GM12878 (cell line): ENCODE data around the gene RBMS3. TPM values are rescaled to one million over a fixed set of nuclear protein-coding genes. Genes with fewer than 3 reads are reported as not detected.

Experiments
- ATAC-seq: fragments of 200-7000 bp; cut with Tn5 transposase; 3 replicates; pipeline ENCODE4 v1.9.1; 2020; ENCODE audit warnings: mild to moderate bottlenecking, moderate library complexity
- BruUV-seq: library from RNA; stranded (reverse); fragments of 400-500 nt; replicated peaks from 2 replicates; lab custom pipeline; 2021; lab: Mats Ljungman, UMichigan
- CTCF ChIA-PET: fragments of 300-600 bp; sonication (Branson Sonifier 250); formaldehyde crosslinking; extraction: SDS; loops from one replicate; lab custom pipeline; 2021; ENCODE audit warnings: inconsistent platforms; lab: Yijun Ruan, JAX
- POLR2A ChIA-PET: fragments of 350-600 bp; formaldehyde crosslinking; extraction: SDS; loops from one replicate; lab custom pipeline; 2021; ENCODE audit warnings: inconsistent platforms; lab: Charles Lee
- RAD21 ChIA-PET: fragments of 300-600 bp; sonication (Branson Sonifier 250); formaldehyde crosslinking; loops from one replicate; lab custom pipeline; 2023; ENCODE audit warnings: antibody characterized with exemption; ENCODE audit not compliant: unreplicated experiment; lab: Charles Lee
- SMC1A ChIA-PET: fragments of 300-600 bp; sonication (Branson Sonifier 250); formaldehyde crosslinking; loops from one replicate; lab custom pipeline; 2023; ENCODE audit not compliant: unreplicated experiment, uncharacterized antibody; lab: Charles Lee
- DNase-seq: peaks from one replicate; pipeline ENCODE4 v3.0.0-alpha.2; 2011; ENCODE audit warnings: low read depth, low spot score
- FAIRE-seq: peaks from 3 replicates; lab custom pipeline; 2011; peaks lifted over from hg19 to GRCh38; lab: Jason Lieb, UNC
- H2AFZ ChIP-seq: 2 replicates; pipeline ENCODE4 v1.6.0; 2011; ENCODE audit warnings: low read depth, low read length, control low read depth; ENCODE audit not compliant: control insufficient read depth
- H3K27ac ChIP-seq: 2 replicates; pipeline ENCODE4 v1.5.1; 2011; ENCODE audit warnings: control low read depth; ENCODE audit not compliant: control insufficient read depth, insufficient read depth
- H3K27me3 ChIP-seq, 2 experiments: replicated peaks in 1 of 2; 2 replicates each; pipeline versions ENCODE4 v1.6.0 to v1.6.1; 2011; ENCODE audit warnings: low read length in 1 of 2; ENCODE audit not compliant: control insufficient read depth in 2 of 2, insufficient read depth in 2 of 2
- H3K36me3 ChIP-seq, 2 experiments: 2 replicates each; pipeline ENCODE4 v1.5.1; 2011; ENCODE audit warnings: low read length in 1 of 2; ENCODE audit not compliant: control insufficient read depth in 2 of 2, insufficient read depth in 2 of 2
- H3K4me1 ChIP-seq: 2 replicates; pipeline ENCODE4 v1.6.1; 2011; ENCODE audit warnings: mild to moderate bottlenecking, low read length, moderate library complexity, mixed read lengths; ENCODE audit not compliant: control insufficient read depth, insufficient read depth
- H3K4me2 ChIP-seq: 2 replicates; pipeline ENCODE4 v1.6.0; 2011; ENCODE audit warnings: control low read depth; ENCODE audit not compliant: control insufficient read depth, insufficient read depth
- H3K4me3 ChIP-seq: fragments of 200-600 bp; sonication (generic); 2 replicates; pipeline ENCODE4 v1.5.1; 2016
- H3K79me2 ChIP-seq: 2 replicates; pipeline ENCODE4 v1.6.0; 2011; ENCODE audit warnings: low read length; ENCODE audit not compliant: control insufficient read depth, insufficient read depth
- H3K9ac ChIP-seq: 2 replicates; pipeline ENCODE4 v1.8.0; 2011; ENCODE audit warnings: low read length, control low read depth, mixed read lengths; ENCODE audit not compliant: control insufficient read depth, insufficient read depth
- H3K9me3 ChIP-seq: replicated peaks from 3 replicates; pipeline ENCODE4 v1.5.1; 2011; ENCODE audit warnings: mild to moderate bottlenecking, low read length; ENCODE audit not compliant: control insufficient read depth, insufficient read depth
- H4K20me1 ChIP-seq: 2 replicates; pipeline ENCODE4 v1.6.0; 2011; ENCODE audit not compliant: control insufficient read depth, insufficient read depth
- ATF7 ChIP-seq: fragments of 450-650 bp; IDR thresholded peaks from 2 replicates; pipeline ENCODE4 v1.6.1; 2016; ENCODE audit warnings: low read depth, mild to moderate bottlenecking
- BMI1 ChIP-seq: fragments of 450-650 bp; IDR thresholded peaks from 2 replicates; pipeline ENCODE4 v1.6.1; 2016; ENCODE audit warnings: mild to moderate bottlenecking, moderate library complexity, borderline replicate concordance
- EED ChIP-seq: sonication (generic); IDR thresholded peaks from 2 replicates; pipeline ENCODE4 v1.6.1; 2016; ENCODE audit warnings: antibody characterized with exemption, low read depth
- ESRRA ChIP-seq: IDR thresholded peaks from 2 replicates; pipeline ENCODE4 v1.6.1; 2012; ENCODE audit warnings: mild to moderate bottlenecking, low read length, improper control_type of control experiment
- ETV6 ChIP-seq, 2 experiments: fragments of 450-650 bp in 1 of 2; IDR thresholded peaks in 1 of 2; conservative IDR thresholded peaks in 1 of 2; 2 replicates each; pipeline ENCODE4 v1.6.1; 2014; ENCODE audit warnings: antibody characterized with exemption in 1 of 2, borderline replicate concordance in 1 of 2, low read depth in 1 of 2, mild to moderate bottlenecking in 1 of 2, moderate library complexity in 1 of 2
- HCFC1 ChIP-seq: fragments of 150-350 bp; IDR thresholded peaks from 2 replicates; pipeline ENCODE4 v1.6.1; 2014; ENCODE audit warnings: low read length
- PAX5 ChIP-seq: IDR thresholded peaks from 2 replicates; pipeline ENCODE4 v1.6.1; 2011; ENCODE audit warnings: low read depth, low read length, borderline replicate concordance
- RB1 ChIP-seq: fragments of 450-650 bp; formaldehyde crosslinking; IDR thresholded peaks from 2 replicates; pipeline ENCODE4 v1.6.1; 2017; ENCODE audit warnings: mild to moderate bottlenecking, borderline replicate concordance
- SPI1 ChIP-seq: IDR thresholded peaks from 2 replicates; pipeline ENCODE4 v1.6.1; 2011; ENCODE audit warnings: low read depth, mild to moderate bottlenecking, low read length, moderate library complexity, borderline replicate concordance; ENCODE audit not compliant: insufficient read depth
- YY1 ChIP-seq: IDR thresholded peaks from 2 replicates; pipeline ENCODE4 v1.6.1; 2011; ENCODE audit warnings: low read depth, mild to moderate bottlenecking, low read length
- ZZZ3 ChIP-seq: IDR thresholded peaks from 2 replicates; pipeline ENCODE4 v1.6.1; 2011; ENCODE audit warnings: low read depth; ENCODE audit not compliant: control insufficient read depth, insufficient read length
- WGBS: methylation state at CpG from one replicate; pipeline ENCODE4 v1.1.6; 2016; ENCODE audit warnings: low lambda C conversion rate; ENCODE audit not compliant: insufficient replicate concordance, insufficient coverage; ENCODE audit errors: missing lambda C conversion rate; 5-methylcytosine and 5-hydroxymethylcytosine counted together
- in situ Hi-C: fragments of 300-500 bp; cut with MboI; formaldehyde crosslinking; loops from 9 replicates; pipeline ENCODE4 v1.14.3; 2018; ENCODE audit warnings: mixed read lengths
- intact Hi-C: fragments of 100-400 bp; cut with micrococcal nuclease; formaldehyde crosslinking; loops from one replicate; pipeline ENCODE4 v1.14.2; 2022; ENCODE audit not compliant: unreplicated experiment
- polyA plus RNA-seq, 11 experiments: library from polyadenylated mRNA; depleted of rRNA in 4 of 11; unstranded in 6 of 11; stranded (reverse) in 5 of 11; fragments of >200 nt; fragmentation: Nextera tagmentation in 4 of 11; fragmentation: Illumina TruSeq in 1 of 11; extraction: Ambion mirVana in 4 of 11; extraction: Trizol in 1 of 11; gene quantifications; 1 replicate in 1 of 11; 2 replicates in 10 of 11; pipeline versions ENCODE4 v1.2.1 to v1.2.3, GENCODE V29; 2011 to 2016; ENCODE audit warnings: inconsistent platforms in 2 of 11, missing spikeins in 2 of 11, low read depth in 1 of 11
- total RNA-seq, 4 experiments: library from RNA; depleted of rRNA in 3 of 4; stranded (reverse); fragments of >200 nt in 3 of 4; fragmentation: Illumina TruSeq in 1 of 4; extraction: Trizol in 1 of 4; gene quantifications; 2 replicates each; pipeline versions ENCODE4 v1.2.1 to v1.2.3, GENCODE V29; 2013 to 2021

Gene RBMS3
- total and polyA plus RNA-seq, 10 of the 15 experiments (the other 5 are each of a cell fraction or from before 2014, with no cell fraction given) = 0.79 to 4.7 (median 3.1) TPM

DNA sequence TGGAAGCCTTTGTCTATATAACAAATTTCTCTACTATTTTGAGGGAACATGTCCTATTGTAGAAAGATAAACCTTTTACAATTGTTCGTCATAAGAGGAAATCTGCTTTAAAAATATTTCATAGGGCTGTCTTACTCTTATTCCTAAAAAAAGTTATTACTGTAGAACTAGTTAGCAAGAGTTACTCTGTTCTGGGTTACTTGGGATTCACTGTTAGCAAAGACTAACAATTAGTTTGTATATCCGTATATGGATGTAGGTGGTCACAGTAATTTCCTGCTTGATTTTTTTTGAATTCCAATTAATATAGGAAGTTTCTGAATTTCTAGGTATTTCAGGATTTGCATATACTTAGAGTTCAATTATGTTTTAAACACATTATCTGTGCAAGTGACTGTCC, 413.5 kb downstream of the RBMS3 start:
- FAIRE-seq (no peak), ATAC-seq (no peak), DNase-seq (no peak)
- ChIA-PET POLR2A (no interaction called here), RAD21 (no interaction called here), CTCF (no interaction called here), SMC1A (no interaction called here)
- TF ChIP-seq PAX5 (no peak), BMI1 (no peak), YY1 (no peak), EED (no peak), HCFC1 (no peak), ETV6 (conservative IDR thresholded peaks at IDR 0.05 in 1 of 2, IDR thresholded peaks at IDR 0.05 in 1 of 2; ENCODE audit: borderline replicate concordance in 1 of 2, low read depth in 1 of 2) (no peak), ESRRA (no peak), SPI1 (no peak), ZZZ3 (no peak), RB1 (no peak), ATF7 (no peak)
- H2AFZ ChIP-seq = no peak overlapping the region
- H3K4me2 ChIP-seq = no peak overlapping the region
- no TSS peak for BruUV-seq
- H3K27me3 ChIP-seq = no peaks in the 10 kb centered on the region
- no peaks in the 10 kb centered on the region for H3K36me3 ChIP-seq
- H3K27ac ChIP-seq = no peak overlapping the region
- WGBS = 42% methylated on average over 2 of the region's 2 CpGs
- in situ Hi-C loops (no loop called here), intact Hi-C loops (no loop called here)
- no peaks in the 10 kb centered on the region for H3K79me2 ChIP-seq
- H3K4me3 ChIP-seq = no peak overlapping the region
- H3K9me3 ChIP-seq = no peaks in the 10 kb centered on the region
- no peak overlapping the region for H3K9ac ChIP-seq
- H4K20me1 ChIP-seq = no peaks in the 10 kb centered on the region
- H3K4me1 ChIP-seq = no peaks in the 10 kb centered on the region
